ENCODE data around the gene TM2D1.

DNA sequence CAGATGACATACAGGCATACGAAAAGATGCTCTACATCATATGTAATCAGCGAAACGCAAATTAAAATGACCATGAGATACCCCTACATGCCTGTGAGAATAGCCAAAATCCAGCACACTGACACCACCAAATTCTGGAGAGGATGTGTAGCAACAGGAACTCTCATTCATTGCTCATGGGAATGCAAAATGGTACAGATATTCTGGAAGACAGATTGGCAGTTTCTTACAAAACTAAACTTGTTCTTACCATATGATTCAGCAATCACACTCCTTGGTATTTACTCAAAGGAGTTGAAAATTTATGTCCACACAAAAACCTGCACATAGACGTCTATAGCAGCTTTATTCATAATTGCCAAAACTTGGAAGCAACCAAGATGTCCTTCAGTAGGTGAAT is 52.6 kb downstream of the TM2D1 start:
- TF ChIP-seq, protein P1, sequence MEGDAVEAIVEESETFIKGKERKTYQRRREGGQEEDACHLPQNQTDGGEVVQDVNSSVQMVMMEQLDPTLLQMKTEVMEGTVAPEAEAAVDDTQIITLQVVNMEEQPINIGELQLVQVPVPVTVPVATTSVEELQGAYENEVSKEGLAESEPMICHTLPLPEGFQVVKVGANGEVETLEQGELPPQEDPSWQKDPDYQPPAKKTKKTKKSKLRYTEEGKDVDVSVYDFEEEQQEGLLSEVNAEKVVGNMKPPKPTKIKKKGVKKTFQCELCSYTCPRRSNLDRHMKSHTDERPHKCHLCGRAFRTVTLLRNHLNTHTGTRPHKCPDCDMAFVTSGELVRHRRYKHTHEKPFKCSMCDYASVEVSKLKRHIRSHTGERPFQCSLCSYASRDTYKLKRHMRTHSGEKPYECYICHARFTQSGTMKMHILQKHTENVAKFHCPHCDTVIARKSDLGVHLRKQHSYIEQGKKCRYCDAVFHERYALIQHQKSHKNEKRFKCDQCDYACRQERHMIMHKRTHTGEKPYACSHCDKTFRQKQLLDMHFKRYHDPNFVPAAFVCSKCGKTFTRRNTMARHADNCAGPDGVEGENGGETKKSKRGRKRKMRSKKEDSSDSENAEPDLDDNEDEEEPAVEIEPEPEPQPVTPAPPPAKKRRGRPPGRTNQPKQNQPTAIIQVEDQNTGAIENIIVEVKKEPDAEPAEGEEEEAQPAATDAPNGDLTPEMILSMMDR (IDR thresholded peaks at IDR 0.05; ENCODE audit: low read depth, low read length, poor library complexity, severe bottlenecking), result no peak
- no peak for TF ChIP-seq EZH2phosphoT487 (IDR thresholded peaks at IDR 0.05; ENCODE audit: borderline replicate concordance, low read length)
